Esophagus squamous epithelium (tissue), 4 donors: Measurements from ENCODE around the gene ALKBH2.

Experiments used
- POLR2A ChIP-seq, 4 donors: fragments of 450-650 bp; IDR thresholded peaks; one replicate each; pipeline ENCODE4 v1.6.1; 2017; ENCODE audit warnings: antibody characterized with exemption in 4 of 4, mild to moderate bottlenecking in 4 of 4, moderate library complexity in 3 of 4
- TF ChIP-seq, protein P1 (sequence below), 6 experiments: fragments of 450-650 bp in 4 of 6; fragments of 200-600 bp in 2 of 6; sonication (generic) in 2 of 6; IDR thresholded peaks; one replicate each; pipeline ENCODE4 v1.5.1; 2016 to 2019; ENCODE audit warnings: antibody characterized with exemption in 6 of 6, mild to moderate bottlenecking in 4 of 6, moderate library complexity in 4 of 6

DNA sequence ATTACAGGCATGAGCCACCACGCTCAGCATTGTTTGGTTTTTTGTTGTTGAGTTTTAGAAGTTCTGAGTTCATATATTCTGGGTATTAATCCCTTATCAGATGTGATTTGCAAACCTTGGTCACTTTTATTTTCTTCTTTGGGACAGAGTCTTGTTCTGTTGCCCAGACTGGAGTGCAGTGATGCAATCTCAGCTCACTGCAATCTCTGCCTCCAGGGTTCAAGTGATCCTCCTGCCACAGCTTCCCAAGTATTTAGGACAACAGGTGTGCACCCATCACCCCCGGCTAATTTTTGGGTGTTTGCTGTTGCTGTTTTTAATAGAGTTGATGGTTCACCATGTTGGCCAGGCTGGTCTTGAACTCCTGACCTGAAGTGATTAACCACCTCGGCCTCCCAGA lies 29.1 kb downstream of the ALKBH2 start:
- TF ChIP-seq, protein P1, sequence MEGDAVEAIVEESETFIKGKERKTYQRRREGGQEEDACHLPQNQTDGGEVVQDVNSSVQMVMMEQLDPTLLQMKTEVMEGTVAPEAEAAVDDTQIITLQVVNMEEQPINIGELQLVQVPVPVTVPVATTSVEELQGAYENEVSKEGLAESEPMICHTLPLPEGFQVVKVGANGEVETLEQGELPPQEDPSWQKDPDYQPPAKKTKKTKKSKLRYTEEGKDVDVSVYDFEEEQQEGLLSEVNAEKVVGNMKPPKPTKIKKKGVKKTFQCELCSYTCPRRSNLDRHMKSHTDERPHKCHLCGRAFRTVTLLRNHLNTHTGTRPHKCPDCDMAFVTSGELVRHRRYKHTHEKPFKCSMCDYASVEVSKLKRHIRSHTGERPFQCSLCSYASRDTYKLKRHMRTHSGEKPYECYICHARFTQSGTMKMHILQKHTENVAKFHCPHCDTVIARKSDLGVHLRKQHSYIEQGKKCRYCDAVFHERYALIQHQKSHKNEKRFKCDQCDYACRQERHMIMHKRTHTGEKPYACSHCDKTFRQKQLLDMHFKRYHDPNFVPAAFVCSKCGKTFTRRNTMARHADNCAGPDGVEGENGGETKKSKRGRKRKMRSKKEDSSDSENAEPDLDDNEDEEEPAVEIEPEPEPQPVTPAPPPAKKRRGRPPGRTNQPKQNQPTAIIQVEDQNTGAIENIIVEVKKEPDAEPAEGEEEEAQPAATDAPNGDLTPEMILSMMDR (IDR thresholded peaks at IDR 0.05): no peak
- no peak for TF ChIP-seq POLR2A (IDR thresholded peaks at IDR 0.05)
